ENCODE data around the gene C20orf173.

Gene C20orf173

DNA sequence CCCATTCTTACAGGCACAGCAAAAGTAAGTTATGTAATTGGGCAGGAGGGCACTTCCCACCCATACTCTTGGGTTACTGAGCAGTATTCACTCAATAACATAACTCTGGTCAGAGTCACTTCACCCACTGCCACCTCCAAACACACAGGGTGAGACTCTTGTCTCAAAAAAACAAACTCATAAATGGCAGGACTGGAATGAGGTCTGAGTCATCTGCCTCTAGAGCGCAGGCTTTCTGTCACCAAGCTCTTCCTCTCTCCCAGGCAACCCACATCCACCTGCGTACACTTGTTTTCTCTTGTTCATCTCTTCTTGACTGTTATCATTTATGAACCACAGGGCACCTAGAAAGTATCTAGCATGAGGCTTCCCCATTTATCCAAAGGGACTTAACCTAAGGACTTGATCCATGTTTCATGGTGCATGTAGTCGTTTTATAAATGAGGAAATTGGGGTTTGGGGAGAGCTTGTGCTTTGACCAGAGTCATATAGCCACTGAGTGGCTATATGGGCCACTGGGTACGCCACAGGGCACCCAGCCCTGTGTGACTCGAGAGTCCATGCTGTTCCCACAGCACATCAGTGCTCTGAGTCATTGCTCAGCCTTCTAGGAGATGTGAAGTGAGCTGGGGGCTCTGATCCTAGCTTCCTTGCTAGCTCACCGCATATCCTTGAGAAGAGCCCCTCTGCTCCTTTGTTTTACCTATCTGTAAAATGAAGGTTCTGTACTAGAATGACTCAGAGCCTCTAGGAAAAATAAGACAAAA is 22.4 kb downstream of the C20orf173 start:
- no peak for DNase-seq (ENCODE audit: low spot score)

DNA sequence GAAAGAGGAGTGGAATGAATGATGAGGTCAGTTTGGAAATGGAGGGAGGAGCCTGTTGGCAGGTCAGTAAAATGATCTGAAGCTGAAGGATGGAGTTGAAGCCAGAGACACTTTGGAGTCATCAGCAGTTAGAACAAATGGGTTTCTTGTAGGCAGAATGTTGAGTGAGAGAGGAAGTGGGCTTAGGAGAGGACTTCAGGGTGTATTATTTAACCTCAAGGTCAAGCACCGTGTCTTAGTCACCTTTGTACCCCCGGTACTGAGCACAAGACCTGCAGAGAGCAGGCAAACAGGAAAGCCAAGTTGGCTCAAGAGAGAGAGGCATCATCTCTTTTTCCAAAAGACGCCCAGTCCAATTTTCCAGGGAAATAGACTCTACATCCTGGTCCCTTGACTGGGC is 23.3 kb downstream of the C20orf173 start:
- DNase-seq (ENCODE audit: low spot score) = no peak

DNA sequence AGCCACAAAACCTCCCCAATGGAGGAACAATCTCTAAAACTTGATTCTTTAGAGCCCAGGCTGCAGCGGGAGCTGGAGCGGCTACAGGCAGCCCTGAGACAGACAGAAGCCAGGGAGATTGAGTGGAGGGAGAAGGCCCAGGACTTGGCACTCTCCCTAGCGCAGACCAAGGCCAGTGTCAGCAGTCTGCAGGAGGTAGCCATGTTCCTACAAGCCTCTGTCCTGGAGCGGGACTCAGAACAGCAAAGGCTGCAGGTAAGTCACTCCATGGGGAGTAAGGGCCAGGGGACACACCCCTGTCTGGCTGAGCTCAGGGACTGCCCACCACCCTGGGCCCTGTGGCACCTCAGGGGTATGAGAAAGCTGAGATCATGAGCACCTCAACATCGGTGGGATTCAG is 24.7 kb downstream of the C20orf173 start:
- DNase-seq (ENCODE audit: low spot score) = no peak

DNA sequence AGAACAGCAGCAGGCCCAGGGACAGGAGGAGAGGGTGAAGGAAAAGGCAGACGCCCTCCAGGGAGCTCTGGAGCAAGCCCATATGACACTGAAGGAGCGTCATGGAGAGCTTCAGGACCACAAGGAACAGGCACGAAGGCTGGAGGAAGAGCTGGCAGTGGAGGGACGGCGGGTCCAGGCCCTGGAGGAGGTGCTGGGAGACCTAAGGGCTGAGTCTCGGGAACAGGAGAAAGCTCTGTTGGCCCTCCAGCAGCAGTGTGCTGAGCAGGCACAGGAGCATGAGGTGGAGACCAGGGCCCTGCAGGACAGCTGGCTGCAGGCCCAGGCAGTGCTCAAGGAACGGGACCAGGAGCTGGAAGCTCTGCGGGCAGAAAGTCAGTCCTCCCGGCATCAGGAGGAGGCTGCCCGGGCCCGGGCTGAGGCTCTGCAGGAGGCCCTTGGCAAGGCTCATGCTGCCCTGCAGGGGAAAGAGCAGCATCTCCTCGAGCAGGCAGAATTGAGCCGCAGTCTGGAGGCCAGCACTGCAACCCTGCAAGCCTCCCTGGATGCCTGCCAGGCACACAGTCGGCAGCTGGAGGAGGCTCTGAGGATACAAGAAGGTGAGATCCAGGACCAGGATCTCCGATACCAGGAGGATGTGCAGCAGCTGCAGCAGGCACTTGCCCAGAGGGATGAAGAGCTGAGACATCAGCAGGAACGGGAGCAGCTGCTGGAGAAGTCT is 25.5 kb downstream of the C20orf173 start:
- no peak for DNase-seq (ENCODE audit: low spot score)

DNA sequence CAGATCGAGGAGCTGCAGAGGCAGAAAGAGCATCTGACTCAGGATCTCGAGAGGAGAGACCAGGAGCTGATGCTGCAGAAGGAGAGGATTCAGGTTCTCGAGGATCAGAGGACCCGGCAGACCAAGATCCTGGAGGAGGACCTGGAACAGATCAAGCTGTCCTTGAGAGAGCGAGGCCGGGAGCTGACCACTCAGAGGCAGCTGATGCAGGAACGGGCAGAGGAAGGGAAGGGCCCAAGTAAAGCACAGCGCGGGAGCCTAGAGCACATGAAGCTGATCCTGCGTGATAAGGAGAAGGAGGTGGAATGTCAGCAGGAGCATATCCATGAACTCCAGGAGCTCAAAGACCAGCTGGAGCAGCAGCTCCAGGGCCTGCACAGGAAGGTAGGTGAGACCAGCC is 26.2 kb downstream of the C20orf173 start:
- no peak for DNase-seq (ENCODE audit: low spot score)

DNA sequence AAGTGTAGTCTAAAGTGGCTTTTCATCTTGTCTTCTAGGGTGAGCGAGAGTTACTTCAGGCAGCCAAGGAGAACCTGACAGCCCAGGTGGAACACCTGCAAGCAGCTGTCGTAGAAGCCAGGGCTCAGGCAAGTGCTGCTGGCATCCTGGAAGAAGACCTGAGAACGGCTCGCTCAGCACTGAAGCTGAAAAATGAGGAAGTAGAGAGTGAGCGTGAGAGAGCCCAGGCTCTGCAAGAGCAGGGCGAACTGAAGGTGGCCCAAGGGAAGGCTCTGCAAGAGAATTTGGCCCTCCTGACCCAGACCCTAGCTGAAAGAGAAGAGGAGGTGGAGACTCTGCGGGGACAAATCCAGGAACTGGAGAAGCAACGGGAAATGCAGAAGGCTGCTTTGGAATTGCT is 27.1 kb downstream of the C20orf173 start:
- no peak for DNase-seq (ENCODE audit: low spot score)

DNA sequence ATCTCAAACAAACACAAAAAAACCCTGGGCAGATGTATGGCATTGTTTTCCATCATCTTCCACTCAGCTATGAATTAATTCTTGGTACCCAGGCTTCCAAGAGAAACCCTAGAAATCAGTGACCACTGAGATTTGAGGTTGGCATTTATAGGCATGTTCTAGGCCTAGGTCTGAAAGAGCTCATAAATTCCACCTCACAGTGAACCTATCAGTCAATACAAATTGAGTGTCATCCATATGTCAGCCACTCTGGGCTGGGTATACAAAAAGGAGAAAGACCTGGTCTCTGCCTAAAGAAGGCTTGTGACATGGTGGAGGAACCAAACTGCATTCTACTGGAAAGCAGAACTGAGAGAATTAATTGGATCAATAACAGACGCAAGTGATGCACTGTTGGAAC is 30.2 kb downstream of the C20orf173 start:
- DNase-seq (ENCODE audit: low spot score) = no peak

DNA sequence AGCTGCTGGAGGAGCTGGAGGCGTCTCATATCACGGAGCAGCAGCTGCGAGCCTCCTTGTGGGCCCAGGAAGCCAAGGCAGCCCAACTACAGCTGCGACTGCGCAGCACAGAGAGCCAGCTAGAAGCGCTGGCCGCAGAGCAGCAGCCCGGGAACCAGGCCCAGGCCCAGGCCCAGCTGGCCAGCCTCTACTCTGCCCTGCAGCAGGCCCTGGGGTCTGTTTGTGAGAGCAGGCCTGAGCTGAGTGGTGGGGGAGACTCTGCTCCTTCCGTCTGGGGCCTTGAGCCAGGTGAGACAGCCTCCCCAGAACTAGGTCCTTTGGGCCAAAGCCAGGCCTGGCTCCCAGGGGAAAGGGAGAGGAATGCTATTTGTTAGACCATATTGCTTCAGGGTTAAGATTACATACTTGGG is 31.7 kb downstream of the C20orf173 start:
- no peak for DNase-seq (ENCODE audit: low spot score)

DNA sequence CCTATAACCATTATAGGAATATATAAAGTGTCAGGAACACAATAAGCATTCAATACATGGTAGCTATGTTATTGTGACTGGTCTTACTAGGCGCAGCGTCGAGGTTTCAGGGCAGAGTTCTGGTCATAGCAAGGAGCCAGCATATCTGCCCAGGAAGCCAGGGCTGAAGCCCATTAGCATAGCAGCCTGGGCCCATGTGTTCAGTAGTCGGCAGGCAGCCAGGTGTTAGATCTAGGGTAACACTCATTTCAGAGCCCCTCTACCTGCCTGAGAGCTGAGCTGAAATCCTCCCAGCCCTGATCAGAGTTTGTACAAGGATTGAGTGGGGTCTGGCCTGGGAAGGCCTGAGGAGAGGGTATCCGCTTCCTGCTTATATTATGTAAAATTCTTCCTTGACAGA is 32.1 kb downstream of the C20orf173 start:
- no peak for DNase-seq (ENCODE audit: low spot score)

DNA sequence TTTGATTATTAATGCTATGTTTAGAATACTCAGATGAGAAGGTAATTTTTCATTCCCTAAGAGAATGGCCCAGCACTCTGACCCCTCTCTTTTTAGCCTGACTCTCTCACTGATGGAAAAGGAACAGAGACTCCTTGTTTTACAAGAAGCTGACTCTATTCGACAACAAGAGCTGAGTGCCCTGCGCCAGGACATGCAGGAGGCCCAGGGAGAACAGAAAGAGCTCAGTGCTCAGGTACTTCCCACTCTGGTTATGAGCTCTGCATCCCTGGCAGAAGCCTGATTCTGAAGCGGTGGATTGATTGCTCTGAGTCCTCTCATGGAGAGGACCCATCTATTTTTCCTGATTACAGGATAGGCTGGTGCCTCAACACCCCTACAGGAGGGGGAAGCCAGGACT is 33.0 kb downstream of the C20orf173 start:
- no peak for DNase-seq (ENCODE audit: low spot score)

DNA sequence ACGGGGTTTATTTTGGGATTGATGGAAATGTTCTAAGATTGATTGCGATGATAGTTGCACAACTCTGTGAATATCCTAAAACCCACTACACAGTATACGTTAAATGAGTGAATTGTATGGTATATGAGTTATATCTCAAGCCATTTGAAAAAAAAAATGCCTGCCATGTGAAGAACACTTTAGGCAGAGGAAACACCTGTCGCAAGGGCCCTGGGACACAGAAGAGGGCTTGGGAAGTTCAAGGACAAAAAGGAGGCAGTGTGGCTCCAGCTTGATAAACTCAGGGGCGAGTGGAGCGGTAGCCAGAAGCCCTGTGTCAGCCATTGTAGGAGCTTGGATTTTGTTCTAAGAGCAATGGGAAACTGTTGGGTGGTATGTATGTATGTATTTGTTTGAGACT is 37.1 kb downstream of the C20orf173 start:
- no peak for DNase-seq (ENCODE audit: low spot score)

DNA sequence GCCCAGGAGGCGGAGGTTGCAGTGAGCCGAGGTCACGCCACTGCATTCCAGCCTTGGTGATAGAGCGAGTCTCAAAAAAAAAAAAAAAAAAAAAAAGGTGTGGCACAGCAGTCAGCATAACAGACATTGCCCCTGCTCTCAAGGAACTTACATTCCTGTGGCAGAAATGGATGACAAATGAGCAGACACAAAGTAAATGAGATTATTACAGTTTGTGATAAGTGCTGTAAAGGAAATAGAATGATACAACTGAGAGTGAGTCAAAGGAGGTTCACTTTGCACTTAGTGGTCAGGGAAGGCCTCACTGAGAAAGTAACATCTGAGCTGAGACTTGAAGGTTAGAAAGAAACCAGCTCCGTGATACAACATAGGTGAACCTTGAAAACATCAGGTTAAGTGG is 37.6 kb downstream of the C20orf173 start:
- no peak for DNase-seq (ENCODE audit: low spot score)

DNA sequence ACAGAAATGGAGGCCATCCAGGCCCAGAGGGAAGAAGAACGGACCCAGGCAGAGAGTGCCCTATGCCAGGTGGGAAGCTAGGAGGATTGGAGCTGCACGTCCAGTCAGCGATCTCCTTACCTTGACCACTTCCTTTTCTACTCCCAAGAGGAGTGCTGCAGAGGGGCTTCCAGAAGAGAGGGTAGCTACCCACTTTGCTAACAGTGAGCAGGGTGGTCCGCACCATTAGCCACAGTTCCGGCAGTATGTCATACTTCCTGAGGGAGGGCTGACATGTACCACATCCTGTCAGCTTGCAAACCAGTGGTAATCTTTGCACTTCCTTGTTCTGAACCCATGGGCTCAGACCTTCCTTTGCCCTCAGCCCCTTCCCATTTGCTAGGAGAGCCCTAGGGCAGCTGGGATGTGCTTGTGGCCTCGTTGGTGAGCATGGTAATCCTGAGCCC is 38.7 kb downstream of the C20orf173 start:
- DNase-seq (ENCODE audit: low spot score) = no peak

DNA sequence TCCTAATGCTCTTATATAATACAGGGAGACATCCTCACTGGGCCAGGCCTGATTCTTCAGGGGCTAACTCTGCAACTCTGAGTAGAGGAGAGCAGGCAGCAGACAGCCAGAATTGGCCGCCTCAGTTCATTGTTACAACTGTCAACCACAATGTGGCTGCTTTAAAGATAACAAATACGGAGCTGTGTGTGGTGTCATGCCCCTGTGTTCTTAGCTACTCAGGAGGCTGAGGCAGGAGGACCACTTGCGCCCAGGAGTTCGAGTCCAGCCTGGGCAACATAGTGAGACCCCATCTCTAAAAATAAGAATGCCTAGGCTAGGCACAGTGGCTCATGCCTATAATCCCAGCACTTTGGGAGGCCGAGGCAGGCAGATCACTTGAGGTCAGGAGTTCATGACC is 39.7 kb downstream of the C20orf173 start:
- DNase-seq (ENCODE audit: low spot score) = no peak

DNA sequence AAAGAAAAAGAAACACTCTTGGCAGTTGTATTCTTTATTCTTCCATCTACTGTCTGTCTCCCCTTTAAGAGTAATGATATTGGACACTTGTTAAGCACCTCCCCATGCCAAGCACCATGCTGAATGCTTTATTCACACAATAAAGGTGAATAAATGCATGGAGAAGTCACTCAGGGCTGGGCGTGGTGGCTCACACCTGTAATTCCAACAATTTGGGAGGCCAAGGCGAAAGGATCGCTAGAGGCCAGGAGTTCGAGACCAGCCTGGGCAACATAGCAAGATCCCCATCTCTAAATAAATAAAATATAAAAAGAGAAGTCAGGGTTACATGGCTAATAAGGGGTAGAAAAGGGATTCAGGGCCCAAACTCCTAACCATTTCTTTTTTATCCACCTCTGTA is 42.0 kb downstream of the C20orf173 start:
- DNase-seq (ENCODE audit: low spot score) = no peak

DNA sequence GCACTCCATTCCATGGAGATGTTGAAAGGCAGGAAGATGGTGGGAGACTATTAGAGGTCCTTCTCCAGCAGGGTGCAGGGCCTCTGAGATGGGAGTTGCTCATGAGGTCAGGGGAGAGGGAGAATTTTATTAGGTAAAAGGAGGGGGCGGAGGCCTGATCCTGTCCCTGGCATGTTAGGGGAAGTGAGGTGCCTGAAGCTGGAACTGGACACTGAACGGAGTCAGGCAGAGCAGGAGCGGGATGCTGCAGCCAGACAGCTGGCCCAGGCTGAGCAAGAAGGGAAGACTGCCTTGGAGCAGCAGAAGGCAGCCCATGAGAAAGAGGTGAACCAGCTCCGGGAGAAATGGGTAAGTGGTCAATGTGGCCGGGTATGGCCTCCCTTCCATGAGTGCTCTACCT is 49.7 kb downstream of the C20orf173 start:
- no peak for DNase-seq (ENCODE audit: low spot score)

DNA sequence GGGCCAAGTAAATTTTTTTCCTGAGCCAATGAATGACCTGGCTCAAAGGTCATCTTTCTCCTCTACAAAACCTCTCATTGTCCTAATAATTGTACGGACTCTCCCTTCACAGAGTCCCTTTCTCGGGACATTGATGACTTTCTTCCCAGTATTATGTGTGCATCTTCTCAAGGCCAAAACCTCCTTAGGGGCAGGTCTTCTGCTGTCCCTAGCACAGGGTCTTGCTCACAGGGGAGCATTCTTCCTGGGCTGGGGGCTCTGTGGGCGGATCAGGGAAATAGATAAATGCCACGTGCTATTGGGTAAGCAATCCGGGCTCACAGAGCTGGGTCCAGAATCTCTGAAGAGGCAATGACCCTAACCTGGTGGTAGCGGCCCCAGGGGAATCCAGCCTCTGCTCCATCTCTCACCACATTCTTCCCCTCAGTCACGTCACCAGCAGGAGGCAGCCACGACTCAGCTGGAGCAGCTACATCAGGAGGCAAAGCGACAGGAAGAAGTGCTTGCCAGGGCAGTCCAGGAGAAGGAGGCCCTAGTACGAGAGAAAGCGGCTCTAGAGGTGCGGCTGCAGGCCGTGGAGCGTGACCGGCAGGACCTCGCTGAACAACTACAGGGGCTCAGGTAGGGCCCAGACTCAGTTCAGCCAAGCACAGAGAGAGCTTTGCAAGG is 50.5 kb downstream of the C20orf173 start:
- no peak for DNase-seq (ENCODE audit: low spot score)
